ENCODE measurements around the gene USP17L10.
"Not testable (repeated sequence)": the region's sequence is repeated elsewhere in the genome, so short reads cannot be mapped to it uniquely, and the experiment has no call there.

Gene USP17L10, protein sequence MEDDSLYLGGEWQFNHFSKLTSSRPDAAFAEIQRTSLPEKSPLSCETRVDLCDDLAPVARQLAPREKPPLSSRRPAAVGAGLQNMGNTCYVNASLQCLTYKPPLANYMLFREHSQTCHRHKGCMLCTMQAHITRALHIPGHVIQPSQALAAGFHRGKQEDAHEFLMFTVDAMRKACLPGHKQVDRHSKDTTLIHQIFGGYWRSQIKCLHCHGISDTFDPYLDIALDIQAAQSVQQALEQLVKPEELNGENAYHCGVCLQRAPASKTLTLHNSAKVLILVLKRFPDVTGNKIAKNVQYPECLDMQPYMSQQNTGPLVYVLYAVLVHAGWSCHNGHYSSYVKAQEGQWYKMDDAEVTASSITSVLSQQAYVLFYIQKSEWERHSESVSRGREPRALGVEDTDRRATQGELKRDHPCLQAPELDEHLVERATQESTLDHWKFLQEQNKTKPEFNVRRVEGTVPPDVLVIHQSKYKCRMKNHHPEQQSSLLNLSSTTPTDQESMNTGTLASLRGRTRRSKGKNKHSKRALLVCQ

DNA sequence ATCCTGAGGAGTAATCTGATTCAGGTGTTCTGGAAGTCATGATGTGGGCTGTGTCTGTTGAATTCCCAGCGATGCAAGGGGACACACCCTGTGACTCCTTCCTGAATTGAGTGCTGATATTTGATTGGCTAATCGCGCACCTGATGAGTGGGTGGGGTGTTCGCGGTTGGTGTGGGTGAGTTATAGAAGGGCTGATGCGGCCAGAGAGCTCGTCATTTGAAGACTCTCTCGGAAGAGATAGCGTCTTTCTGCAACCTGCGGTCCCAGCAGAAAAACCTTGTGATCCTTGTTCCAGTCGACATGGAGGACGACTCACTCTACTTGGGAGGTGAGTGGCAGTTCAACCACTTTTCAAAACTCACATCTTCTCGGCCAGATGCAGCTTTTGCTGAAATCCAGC, at the start of gene USP17L10:
TSS of gene USP17L10 (plus strand) at position 301 of the 400 bp plus-strand sequence. CDS start at position 301, 0 bp downstream.
- not testable (repeated sequence) for H3K4me1 ChIP-seq (ENCODE audit: control insufficient read depth, insufficient read depth, low read length); H3K4me3 ChIP-seq (ENCODE audit: low read length); H3K9me3 ChIP-seq (ENCODE audit: control insufficient read depth, low read length); H3K36me3 ChIP-seq (ENCODE audit: control insufficient read depth, insufficient read depth, low read length); H3K9ac ChIP-seq (ENCODE audit: low read length); H3K27me3 ChIP-seq (ENCODE audit: control insufficient read depth, insufficient read depth, low read length)

DNA sequence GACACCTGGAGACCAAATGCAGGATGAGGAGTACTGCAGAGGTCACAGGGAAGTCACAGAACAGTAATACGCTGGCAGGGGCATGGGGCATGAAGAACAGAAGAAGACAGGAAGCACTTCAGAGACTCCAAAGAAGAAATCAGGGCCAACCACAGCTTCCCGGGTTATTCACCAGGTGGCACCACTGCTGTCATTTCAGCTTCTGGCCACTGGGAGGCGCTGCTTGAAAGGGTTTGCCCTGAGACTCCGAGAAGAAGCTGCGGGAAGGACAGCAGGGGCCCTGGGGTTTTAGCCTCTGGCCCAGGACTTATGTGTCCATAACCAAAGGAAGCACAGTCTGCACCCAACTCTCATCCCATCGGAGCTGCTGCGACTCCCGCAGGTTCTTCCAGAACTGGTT, 44.5 kb upstream of the USP17L10 start:
- H3K9me3 ChIP-seq (ENCODE audit: control insufficient read depth, low read length); H3K36me3 ChIP-seq (ENCODE audit: control insufficient read depth, insufficient read depth, low read length); H3K4me3 ChIP-seq (ENCODE audit: low read length); H3K4me1 ChIP-seq (ENCODE audit: control insufficient read depth, insufficient read depth, low read length); H3K27me3 ChIP-seq (ENCODE audit: control insufficient read depth, insufficient read depth, low read length); H3K9ac ChIP-seq (ENCODE audit: low read length): not testable (repeated sequence)

DNA sequence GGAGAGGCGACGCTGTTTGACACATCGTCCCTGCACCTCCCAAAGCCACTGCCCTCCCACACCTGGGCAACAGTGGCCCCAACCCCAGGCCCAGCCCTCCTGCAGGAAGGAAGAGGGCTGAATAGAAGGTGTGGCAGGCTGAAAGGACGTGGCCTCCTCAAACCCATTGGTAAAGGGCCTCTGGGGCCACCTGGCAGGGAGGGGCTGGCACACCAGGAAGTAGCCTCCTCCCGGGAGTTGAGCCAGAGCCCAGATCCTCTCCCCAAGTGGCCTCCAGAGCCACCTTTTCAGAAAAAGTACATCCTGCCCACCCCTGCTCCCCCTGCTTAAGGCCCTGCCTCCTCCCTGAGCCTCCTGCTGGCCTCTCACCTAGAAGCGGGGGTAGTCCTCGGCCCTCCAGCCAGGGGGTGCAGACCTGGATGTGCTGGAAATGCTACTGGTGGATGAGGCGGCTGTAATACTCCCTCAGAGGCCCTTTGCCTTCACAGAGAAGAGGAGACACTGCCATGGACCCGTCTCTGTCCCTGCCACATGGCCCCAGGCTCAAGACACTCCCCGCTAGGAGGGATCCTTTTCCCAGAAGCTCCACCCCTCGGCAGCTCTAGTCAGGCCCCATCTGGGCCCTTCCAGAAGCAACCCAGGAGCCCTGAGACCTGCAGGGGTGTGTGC, 40.5 kb upstream of the USP17L10 start, which contains the start of gene FAM90A26:
TSS of gene FAM90A26 (plus strand) at position 619 of the 669 bp plus-strand sequence. CDS start 2,764 bp downstream, outside the sequence.
- H3K36me3 ChIP-seq (ENCODE audit: control insufficient read depth, insufficient read depth, low read length); H3K9me3 ChIP-seq (ENCODE audit: control insufficient read depth, low read length); H3K27me3 ChIP-seq (ENCODE audit: control insufficient read depth, insufficient read depth, low read length); H3K4me1 ChIP-seq (ENCODE audit: control insufficient read depth, insufficient read depth, low read length); H3K4me3 ChIP-seq (ENCODE audit: low read length); H3K9ac ChIP-seq (ENCODE audit: low read length): not testable (repeated sequence)

DNA sequence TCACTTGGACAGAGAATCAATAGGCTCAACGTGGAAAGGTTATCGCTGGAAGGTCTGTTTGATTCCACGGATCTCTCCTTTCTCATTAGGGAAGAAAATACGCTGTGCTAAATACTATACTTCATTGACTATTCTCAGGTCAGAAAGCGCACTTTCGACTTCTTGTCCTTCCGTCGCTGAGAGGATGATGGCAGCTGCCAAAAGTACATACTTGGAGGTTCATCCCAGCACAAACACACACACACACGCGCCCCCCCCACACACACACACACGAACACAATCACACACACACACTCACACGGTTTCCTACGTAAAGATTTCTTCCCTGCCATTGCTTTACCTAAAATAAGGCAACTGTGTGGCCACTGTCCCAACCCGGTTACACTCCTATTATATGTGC, 4.2 kb downstream of the USP17L10 start:
- H3K36me3 ChIP-seq (ENCODE audit: control insufficient read depth, insufficient read depth, low read length); H3K4me1 ChIP-seq (ENCODE audit: control insufficient read depth, insufficient read depth, low read length); H3K4me3 ChIP-seq (ENCODE audit: low read length); H3K9me3 ChIP-seq (ENCODE audit: control insufficient read depth, low read length); H3K27me3 ChIP-seq (ENCODE audit: control insufficient read depth, insufficient read depth, low read length); H3K9ac ChIP-seq (ENCODE audit: low read length): not testable (repeated sequence)

DNA sequence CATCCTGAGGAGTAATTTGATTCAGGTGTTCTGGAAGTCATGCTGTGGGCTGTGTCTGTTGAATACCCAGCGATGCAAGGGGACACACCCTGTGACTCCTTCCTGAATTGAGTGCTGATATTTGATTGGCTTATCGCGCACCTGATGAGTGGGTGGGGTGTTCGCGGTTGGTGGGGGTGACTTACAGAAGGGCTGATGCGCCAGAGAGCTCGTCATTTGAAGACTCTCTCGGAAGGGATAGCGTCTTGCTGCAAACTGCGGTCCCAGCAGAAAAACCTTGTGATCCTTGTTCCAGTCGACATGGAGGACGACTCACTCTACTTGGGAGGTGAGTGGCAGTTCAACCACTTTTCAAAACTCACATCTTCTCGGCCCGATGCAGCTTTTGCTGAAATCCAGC, 4.6 kb downstream of the USP17L10 start, which contains the start of gene USP17L11:
TSS of gene USP17L11 (plus strand) at position 301 of the 400 bp plus-strand sequence. CDS start at position 301, 0 bp downstream.
- not testable (repeated sequence) for H3K36me3 ChIP-seq (ENCODE audit: control insufficient read depth, insufficient read depth, low read length)

DNA sequence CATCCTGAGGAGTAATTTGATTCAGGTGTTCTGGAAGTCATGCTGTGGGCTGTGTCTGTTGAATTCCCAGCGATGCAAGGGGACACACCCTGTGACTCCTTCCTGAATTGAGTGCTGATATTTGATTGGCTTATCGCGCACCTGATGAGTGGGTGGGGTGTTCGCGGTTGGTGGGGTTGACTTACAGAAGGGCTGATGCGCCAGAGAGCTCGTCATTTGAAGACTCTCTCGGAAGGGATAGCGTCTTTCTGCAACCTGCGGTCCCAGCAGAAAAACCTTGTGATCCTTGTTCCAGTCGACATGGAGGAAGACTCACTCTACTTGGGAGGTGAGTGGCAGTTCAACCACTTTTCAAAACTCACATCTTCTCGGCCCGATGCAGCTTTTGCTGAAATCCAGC, 9.4 kb downstream of the USP17L10 start, which contains the start of gene USP17L12:
TSS of gene USP17L12 (plus strand) at position 301 of the 400 bp plus-strand sequence. CDS start at position 301, 0 bp downstream.
- H3K27me3 ChIP-seq (ENCODE audit: control insufficient read depth, insufficient read depth, low read length); H3K9ac ChIP-seq (ENCODE audit: low read length); H3K4me3 ChIP-seq (ENCODE audit: low read length); H3K36me3 ChIP-seq (ENCODE audit: control insufficient read depth, insufficient read depth, low read length); H3K9me3 ChIP-seq (ENCODE audit: control insufficient read depth, low read length); H3K4me1 ChIP-seq (ENCODE audit: control insufficient read depth, insufficient read depth, low read length): not testable (repeated sequence)

More for the DNA sequence above, 4.6 kb downstream of the USP17L10 start, which contains the start of gene USP17L11:
- H3K4me3 ChIP-seq (ENCODE audit: low read length); H3K27me3 ChIP-seq (ENCODE audit: control insufficient read depth, insufficient read depth, low read length); H3K9me3 ChIP-seq (ENCODE audit: control insufficient read depth, low read length); H3K9ac ChIP-seq (ENCODE audit: low read length); H3K4me1 ChIP-seq (ENCODE audit: control insufficient read depth, insufficient read depth, low read length): not testable (repeated sequence)

DNA sequence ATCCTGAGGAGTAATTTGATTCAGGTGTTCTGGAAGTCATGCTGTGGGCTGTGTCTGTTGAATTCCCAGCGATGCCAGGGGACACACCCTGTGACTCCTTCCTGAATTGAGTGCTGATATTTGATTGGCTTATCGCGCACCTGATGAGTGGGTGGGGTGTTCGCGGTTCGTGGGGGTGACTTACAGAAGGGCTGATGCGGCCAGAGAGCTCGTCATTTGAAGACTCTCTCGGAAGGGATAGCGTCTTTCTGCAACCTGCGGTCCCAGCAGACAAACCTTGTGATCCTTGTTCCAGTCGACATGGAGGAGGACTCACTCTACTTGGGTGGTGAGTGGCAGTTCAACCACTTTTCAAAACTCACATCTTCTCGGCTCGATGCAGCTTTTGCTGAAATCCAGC, 14.1 kb downstream of the USP17L10 start, which contains the start of gene USP17L13:
TSS of gene USP17L13 (plus strand) at position 301 of the 400 bp plus-strand sequence. CDS start at position 301, 0 bp downstream.
- H3K36me3 ChIP-seq (ENCODE audit: control insufficient read depth, insufficient read depth, low read length); H3K9ac ChIP-seq (ENCODE audit: low read length); H3K4me1 ChIP-seq (ENCODE audit: control insufficient read depth, insufficient read depth, low read length); H3K27me3 ChIP-seq (ENCODE audit: control insufficient read depth, insufficient read depth, low read length); H3K9me3 ChIP-seq (ENCODE audit: control insufficient read depth, low read length); H3K4me3 ChIP-seq (ENCODE audit: low read length): not testable (repeated sequence)

DNA sequence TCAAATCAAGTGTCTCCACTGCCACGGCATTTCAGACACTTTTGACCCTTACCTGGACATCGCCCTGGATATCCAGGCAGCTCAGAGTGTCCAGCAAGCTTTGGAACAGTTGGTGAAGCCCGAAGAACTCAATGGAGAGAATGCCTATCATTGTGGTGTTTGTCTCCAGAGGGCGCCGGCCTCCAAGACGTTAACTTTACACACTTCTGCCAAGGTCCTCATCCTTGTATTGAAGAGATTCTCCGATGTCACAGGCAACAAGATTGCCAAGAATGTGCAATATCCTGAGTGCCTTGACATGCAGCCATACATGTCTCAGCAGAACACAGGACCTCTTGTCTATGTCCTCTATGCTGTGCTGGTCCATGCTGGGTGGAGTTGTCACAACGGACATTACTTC, 19.8 kb downstream of the USP17L10 start:
- H3K36me3 ChIP-seq (ENCODE audit: control insufficient read depth, insufficient read depth, low read length); H3K4me1 ChIP-seq (ENCODE audit: control insufficient read depth, insufficient read depth, low read length); H3K4me3 ChIP-seq (ENCODE audit: low read length); H3K27me3 ChIP-seq (ENCODE audit: control insufficient read depth, insufficient read depth, low read length); H3K9ac ChIP-seq (ENCODE audit: low read length); H3K9me3 ChIP-seq (ENCODE audit: control insufficient read depth, low read length): not testable (repeated sequence)

DNA sequence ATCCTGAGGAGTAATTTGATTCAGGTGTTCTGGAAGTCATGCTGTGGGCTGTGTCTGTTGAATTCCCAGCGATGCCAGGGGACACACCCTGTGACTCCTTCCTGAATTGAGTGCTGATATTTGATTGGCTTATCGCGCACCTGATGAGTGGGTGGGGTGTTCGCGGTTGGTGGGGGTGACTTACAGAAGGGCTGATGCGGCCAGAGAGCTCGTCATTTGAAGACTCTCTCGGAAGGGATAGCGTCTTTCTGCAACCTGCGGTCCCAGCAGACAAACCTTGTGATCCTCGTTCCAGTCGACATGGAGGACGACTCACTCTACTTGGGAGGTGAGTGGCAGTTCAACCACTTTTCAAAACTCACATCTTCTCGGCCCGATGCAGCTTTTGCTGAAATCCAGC, 23.6 kb downstream of the USP17L10 start, which contains the start of gene USP17L15:
TSS of gene USP17L15 (plus strand) at position 301 of the 400 bp plus-strand sequence. CDS start at position 301, 0 bp downstream.
- H3K27me3 ChIP-seq (ENCODE audit: control insufficient read depth, insufficient read depth, low read length); H3K9ac ChIP-seq (ENCODE audit: low read length); H3K36me3 ChIP-seq (ENCODE audit: control insufficient read depth, insufficient read depth, low read length); H3K4me1 ChIP-seq (ENCODE audit: control insufficient read depth, insufficient read depth, low read length); H3K9me3 ChIP-seq (ENCODE audit: control insufficient read depth, low read length); H3K4me3 ChIP-seq (ENCODE audit: low read length): not testable (repeated sequence)

DNA sequence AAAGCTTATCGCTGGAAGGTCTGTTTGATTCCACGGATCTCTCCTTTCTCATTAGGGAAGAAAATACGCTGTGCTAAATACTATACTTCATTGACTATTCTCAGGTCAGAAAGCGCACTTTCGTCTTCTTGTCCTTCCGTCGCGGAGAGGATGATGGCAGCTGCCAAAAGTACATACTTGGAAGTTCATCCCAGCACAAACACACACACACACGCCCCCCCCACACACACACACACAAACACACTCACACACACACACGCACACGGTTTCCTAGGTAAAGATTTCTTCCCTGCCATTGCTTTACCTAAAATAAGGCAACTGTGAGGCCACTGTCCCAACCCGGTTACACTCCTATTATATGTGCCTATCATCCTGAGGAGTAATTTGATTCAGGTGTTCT, 28.0 kb downstream of the USP17L10 start:
- H3K9ac ChIP-seq (ENCODE audit: low read length); H3K27me3 ChIP-seq (ENCODE audit: control insufficient read depth, insufficient read depth, low read length); H3K36me3 ChIP-seq (ENCODE audit: control insufficient read depth, insufficient read depth, low read length); H3K9me3 ChIP-seq (ENCODE audit: control insufficient read depth, low read length); H3K4me1 ChIP-seq (ENCODE audit: control insufficient read depth, insufficient read depth, low read length); H3K4me3 ChIP-seq (ENCODE audit: low read length): not testable (repeated sequence)

DNA sequence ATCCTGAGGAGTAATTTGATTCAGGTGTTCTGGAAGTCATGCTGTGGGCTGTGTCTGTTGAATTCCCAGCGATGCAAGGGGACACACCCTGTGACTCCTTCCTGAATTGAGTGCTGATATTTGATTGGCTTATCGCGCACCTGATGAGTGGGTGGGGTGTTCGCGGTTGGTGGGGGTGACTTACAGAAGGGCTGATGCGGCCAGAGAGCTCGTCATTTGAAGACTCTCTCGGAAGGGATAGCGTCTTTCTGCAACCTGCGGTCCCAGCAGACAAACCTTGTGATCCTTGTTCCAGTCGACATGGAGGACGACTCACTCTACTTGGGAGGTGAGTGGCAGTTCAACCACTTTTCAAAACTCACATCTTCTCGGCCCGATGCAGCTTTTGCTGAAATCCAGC, 33.1 kb downstream of the USP17L10 start, which contains the start of gene USP17L17:
TSS of gene USP17L17 (plus strand) at position 301 of the 400 bp plus-strand sequence. CDS start at position 301, 0 bp downstream.
- H3K36me3 ChIP-seq (ENCODE audit: control insufficient read depth, insufficient read depth, low read length); H3K4me1 ChIP-seq (ENCODE audit: control insufficient read depth, insufficient read depth, low read length); H3K9me3 ChIP-seq (ENCODE audit: control insufficient read depth, low read length); H3K9ac ChIP-seq (ENCODE audit: low read length); H3K27me3 ChIP-seq (ENCODE audit: control insufficient read depth, insufficient read depth, low read length); H3K4me3 ChIP-seq (ENCODE audit: low read length): not testable (repeated sequence)

Data from mucosa of stomach (tissue), 1 donor.